Measurements from ENCODE around the gene CGB5.

Gene CGB5

DNA sequence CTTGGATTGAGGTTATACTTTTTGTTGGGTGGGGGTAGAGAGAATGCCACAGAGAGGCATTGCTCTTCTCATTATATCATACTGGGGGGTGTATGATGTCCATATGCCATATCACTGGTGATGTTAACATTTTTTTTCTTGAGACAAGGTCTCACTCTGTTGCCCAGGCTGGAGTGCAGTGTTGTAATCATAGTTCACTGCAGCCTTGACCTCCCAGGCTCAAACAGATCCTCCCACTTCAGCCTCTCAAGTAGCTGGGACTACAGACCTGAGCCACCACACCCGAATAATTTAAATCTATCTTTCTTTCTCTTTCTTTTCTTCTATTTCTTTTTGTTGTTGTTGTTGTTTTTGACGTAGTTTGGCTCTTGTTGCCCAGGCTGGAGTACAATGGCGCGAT lies 36.7 kb downstream of the CGB5 start:
- TF ChIP-seq, protein P1, sequence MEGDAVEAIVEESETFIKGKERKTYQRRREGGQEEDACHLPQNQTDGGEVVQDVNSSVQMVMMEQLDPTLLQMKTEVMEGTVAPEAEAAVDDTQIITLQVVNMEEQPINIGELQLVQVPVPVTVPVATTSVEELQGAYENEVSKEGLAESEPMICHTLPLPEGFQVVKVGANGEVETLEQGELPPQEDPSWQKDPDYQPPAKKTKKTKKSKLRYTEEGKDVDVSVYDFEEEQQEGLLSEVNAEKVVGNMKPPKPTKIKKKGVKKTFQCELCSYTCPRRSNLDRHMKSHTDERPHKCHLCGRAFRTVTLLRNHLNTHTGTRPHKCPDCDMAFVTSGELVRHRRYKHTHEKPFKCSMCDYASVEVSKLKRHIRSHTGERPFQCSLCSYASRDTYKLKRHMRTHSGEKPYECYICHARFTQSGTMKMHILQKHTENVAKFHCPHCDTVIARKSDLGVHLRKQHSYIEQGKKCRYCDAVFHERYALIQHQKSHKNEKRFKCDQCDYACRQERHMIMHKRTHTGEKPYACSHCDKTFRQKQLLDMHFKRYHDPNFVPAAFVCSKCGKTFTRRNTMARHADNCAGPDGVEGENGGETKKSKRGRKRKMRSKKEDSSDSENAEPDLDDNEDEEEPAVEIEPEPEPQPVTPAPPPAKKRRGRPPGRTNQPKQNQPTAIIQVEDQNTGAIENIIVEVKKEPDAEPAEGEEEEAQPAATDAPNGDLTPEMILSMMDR (IDR thresholded peaks at IDR 0.05; ENCODE audit: low read depth, low read length, missing control alignments) = no peak
- no peak for DNase-seq (ENCODE audit: extremely low read depth, low read depth)
- H3K4me3 ChIP-seq (replicated peaks; ENCODE audit: low read depth, low read length) = no peak overlapping the region

DNA sequence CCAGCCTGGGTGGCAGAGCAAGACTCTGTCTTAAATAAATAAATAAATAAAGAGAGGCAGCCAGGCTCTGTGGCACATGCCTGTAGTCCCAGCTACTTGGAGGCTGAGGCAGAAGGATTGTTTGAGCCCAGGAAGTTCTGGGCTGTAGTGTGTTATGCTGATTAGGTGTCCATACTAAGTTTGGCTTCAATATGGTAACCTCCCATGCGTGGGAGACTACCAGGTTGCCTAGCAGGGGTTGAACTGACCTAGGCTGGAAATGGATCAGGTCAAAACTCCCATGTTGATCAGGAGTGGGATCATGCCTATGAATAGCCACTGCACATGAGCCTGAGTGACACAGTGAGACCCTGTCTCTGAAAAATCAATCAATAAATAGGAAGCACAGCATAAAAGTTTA lies 37.6 kb downstream of the CGB5 start:
- TF ChIP-seq, protein P1 (IDR thresholded peaks at IDR 0.05; ENCODE audit: low read depth, low read length, missing control alignments) = no peak
- no peak overlapping the region for H3K4me3 ChIP-seq (replicated peaks; ENCODE audit: low read depth, low read length)
- no peak for DNase-seq (ENCODE audit: extremely low read depth, low read depth)

DNA sequence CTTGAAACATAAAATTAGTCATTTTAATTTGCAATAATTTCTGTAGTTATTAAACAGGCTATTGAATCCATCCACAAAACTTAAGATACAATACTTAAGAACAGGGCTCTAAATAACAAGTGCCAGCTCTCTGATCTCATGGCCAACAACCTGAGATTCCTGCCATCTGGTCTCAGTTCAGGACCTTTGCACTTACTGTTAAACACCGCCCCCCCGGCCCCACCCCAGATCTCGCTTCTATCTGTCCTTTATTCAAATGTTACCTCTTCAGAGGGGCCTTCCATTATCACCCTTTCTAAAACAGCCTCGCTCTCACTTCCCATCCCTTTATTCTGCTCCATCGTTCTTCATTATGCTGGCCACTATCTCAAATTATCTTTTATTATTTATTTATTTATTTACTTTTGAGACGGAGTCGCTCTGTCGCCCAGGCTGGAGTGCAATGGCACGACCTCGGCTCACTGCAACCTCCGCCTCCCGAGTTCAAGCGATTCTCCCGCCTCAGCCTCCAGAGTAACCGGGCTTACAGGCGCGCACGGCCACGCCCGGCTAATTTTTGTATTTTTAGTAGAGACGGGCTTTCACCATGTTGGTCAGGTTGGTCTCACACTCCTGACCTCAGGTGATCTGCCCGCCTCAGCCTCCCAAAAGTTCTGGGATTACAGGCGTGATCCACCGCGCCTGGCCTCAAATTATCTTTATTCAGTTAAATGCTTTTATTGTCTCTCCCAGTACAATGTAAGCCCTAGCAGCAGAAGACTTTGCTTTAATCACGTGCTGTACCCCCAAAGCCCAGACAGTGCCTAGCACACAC lies 40.8 kb downstream of the CGB5 start:
- TF ChIP-seq, protein P1 (IDR thresholded peaks at IDR 0.05; ENCODE audit: low read depth, low read length, missing control alignments) = no peak
- H3K4me3 ChIP-seq (replicated peaks; ENCODE audit: low read depth, low read length) = peak overlapping the region; percentile 89
- no peak for DNase-seq (ENCODE audit: extremely low read depth, low read depth)

DNA sequence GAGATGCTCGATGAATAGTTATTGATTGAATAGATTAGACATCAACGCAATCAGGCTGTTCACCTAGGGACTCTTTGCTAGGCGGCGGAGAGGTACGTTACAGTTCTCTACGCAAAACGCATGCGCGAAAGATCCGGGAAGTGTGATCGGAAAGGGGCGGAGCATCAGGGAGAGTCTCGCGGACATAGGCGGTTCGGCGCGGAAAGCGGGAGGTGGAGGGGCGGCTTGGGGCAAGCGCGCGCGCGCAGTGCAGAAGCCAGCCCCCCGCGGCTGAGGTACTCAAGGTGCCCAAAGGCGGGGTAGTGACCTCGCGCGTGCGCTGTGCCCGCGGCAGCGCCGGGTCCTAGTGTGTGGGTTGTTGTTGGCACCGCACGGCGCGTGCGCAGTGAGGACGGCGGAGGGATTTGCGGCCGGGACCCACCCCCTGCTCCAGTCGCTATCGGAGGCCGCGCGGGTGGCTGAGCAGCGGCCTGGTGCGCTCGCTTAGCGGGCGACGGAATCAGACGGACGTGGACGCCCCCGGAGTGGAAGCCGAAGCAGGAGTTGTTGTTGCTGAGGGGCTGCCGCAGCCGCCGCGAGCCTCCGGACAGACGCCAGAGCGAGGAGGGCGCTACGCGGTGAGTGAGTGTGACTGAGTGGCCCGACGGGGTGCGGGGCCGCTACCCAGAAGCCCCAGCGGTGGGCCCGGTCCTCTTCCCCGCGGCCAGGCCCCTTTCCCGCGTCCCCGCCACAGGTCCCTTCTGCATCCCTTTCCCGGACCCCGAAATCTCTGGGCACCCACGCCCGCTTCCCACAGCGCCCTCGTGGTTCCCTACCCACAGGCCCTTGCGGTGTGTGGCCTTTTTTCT lies 41.6 kb downstream of the CGB5 start, which contains the start of gene SNRNP70:
Gene SNRNP70 (plus strand): TSS at position 432 of the 848 bp plus-strand sequence. CDS start 964 bp downstream, outside the sequence.
- DNase-seq (ENCODE audit: extremely low read depth, low read depth) = peak; percentile 90
- H3K4me3 ChIP-seq (replicated peaks; ENCODE audit: low read depth, low read length) = peak within 1 kb of the TSS; percentile 89
- TF ChIP-seq, protein P1 (IDR thresholded peaks at IDR 0.05; ENCODE audit: low read depth, low read length, missing control alignments) = no peak

DNA sequence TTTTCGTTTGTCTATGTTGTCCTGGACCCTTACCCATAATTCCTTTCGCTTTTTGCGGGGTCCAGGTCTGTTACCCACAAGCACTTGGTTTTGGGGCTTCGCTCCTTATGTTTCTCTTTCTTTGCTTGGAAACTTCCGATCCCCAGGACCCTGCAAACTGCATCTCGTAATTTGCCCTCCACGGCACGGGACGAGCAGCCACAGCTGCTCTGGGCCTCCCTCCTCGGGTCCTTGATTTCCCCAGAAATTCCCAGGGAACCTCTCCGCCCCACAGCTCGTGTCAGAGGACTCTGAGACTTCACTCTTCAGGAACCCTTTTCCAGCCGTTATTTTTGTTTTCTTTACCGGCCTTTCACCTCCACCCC lies 42.2 kb downstream of the CGB5 start:
- TF ChIP-seq, protein P1 (IDR thresholded peaks at IDR 0.05; ENCODE audit: low read depth, low read length, missing control alignments) = no peak
- no peak for DNase-seq (ENCODE audit: extremely low read depth, low read depth)
- peak overlapping the region; percentile 89 for H3K4me3 ChIP-seq (replicated peaks; ENCODE audit: low read depth, low read length)

DNA sequence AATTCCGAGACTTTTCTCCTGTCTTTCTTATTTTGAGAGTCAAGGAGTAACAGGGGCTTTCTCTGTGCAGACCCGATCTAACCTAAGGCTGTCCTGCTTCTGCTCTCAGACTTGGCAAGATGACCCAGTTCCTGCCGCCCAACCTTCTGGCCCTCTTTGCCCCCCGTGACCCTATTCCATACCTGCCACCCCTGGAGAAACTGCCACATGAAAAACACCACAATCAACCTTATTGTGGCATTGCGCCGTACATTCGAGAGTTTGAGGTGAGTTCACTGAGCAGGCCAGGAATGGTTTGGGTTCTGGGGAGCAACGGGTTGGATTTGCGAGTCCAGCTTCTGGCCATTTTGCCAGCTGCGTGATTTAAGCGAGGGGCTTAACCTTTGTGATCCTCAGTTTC lies 42.6 kb downstream of the CGB5 start:
- DNase-seq (ENCODE audit: extremely low read depth, low read depth) = no peak
- H3K4me3 ChIP-seq (replicated peaks; ENCODE audit: low read depth, low read length) = peak overlapping the region; percentile 89
- TF ChIP-seq, protein P1 (IDR thresholded peaks at IDR 0.05; ENCODE audit: low read depth, low read length, missing control alignments) = no peak

All from HFF-Myc (cell line).